SU-DHL-6 (cell line): ENCODE measurements around the gene DAPL1.
"Not testable (repeated sequence)": the region's sequence is repeated elsewhere in the genome, so short reads cannot be mapped to it uniquely, and the experiment has no call there.

ENCODE experiments used
- H2AFZ ChIP-seq: fragments of 200-600 bp; sonication (generic); 2 replicates; pipeline ENCODE4 v1.6.1; 2014; ENCODE audit warnings: low read depth, mild to moderate bottlenecking, moderate library complexity, mixed read lengths, antibody characterized with exemption, low read length; ENCODE audit not compliant: severe bottlenecking
- H3F3A ChIP-seq: fragments of 200-600 bp; shearing (Covaris generic); 2 replicates; pipeline ENCODE4 v1.6.0; 2016; ENCODE audit warnings: antibody characterized with exemption, mild to moderate bottlenecking; ENCODE audit not compliant: insufficient read depth
- H3K27ac ChIP-seq: fragments of 200-600 bp; sonication (generic); 2 replicates; pipeline ENCODE4 v1.5.1; 2016; ENCODE audit warnings: low read depth, mild to moderate bottlenecking, low read length, moderate library complexity, mixed read lengths
- H3K27me3 ChIP-seq: fragments of 200-600 bp; sonication (generic), shearing (Covaris generic); 2 replicates; pipeline ENCODE4 v1.6.0; 2014; ENCODE audit warnings: mild to moderate bottlenecking, low read length
- H3K36me3 ChIP-seq: fragments of 200-600 bp; sonication (generic); 2 replicates; pipeline ENCODE4 v1.6.1; 2014; ENCODE audit warnings: mild to moderate bottlenecking, low read length, mixed read lengths
- H3K4me2 ChIP-seq: fragments of 300-600, 200-600 bp; shearing (Covaris generic), sonication (generic); 2 replicates; pipeline ENCODE4 v1.6.0; 2014; ENCODE audit warnings: low read length, low read depth, mild to moderate bottlenecking; ENCODE audit not compliant: poor library complexity, severe bottlenecking
- H3K4me3 ChIP-seq: fragments of 200-600 bp; sonication (generic); 2 replicates; pipeline ENCODE4 v1.5.1; 2014; ENCODE audit warnings: antibody characterized with exemption, low read length, mild to moderate bottlenecking, mixed read lengths; ENCODE audit not compliant: insufficient read depth, poor library complexity, severe bottlenecking
- H3K79me2 ChIP-seq: fragments of 200-600 bp; sonication (generic); 2 replicates; pipeline ENCODE4 v1.6.1; 2014; ENCODE audit warnings: mild to moderate bottlenecking, low read length, moderate library complexity; ENCODE audit not compliant: insufficient read depth
- H3K9ac ChIP-seq: fragments of 200-600 bp; sonication (generic); 2 replicates; pipeline ENCODE4 v1.7.0; 2014; ENCODE audit warnings: mild to moderate bottlenecking, low read length
- H3K9me2 ChIP-seq: fragments of 200-600 bp; sonication (generic); replicated peaks from 2 replicates; pipeline ENCODE4 v1.6.1; 2014; ENCODE audit warnings: low read length; ENCODE audit not compliant: insufficient read depth
- H3K9me3 ChIP-seq: fragments of 200-600 bp; sonication (generic); 2 replicates; pipeline ENCODE4 v1.6.1; 2014; ENCODE audit warnings: low read length, mixed read lengths; ENCODE audit not compliant: insufficient read depth
- H4K20me1 ChIP-seq: fragments of 200-600 bp; sonication (generic); 2 replicates; pipeline ENCODE4 v1.6.1; 2014; ENCODE audit warnings: low read depth, mild to moderate bottlenecking, antibody characterized with exemption, low read length, moderate library complexity, mixed read lengths

Gene DAPL1

GRCh38 chr2:158865469-158865868 is 70.4 kb downstream of the DAPL1 start:
- H3K9ac ChIP-seq, H3F3A ChIP-seq: not testable (repeated sequence)

More at GRCh38 chr2:158865469-158865868, 70.4 kb downstream of the DAPL1 start:
- H3K4me2 ChIP-seq, H3K4me3 ChIP-seq, H3K9me2 ChIP-seq, H3K79me2 ChIP-seq, H3K27me3 ChIP-seq, H4K20me1 ChIP-seq, H2AFZ ChIP-seq, H3K9me3 ChIP-seq, H3K27ac ChIP-seq, H3K36me3 ChIP-seq: not testable (repeated sequence)
